ENCODE data around the gene TJP2.

TJP2 gene

GRCh38 chr9:69323861-69324260, 149.8 kb downstream of the TJP2 start:
- DNase-seq = no peak
- no peaks in the 10 kb centered on the region for H3K9me3 Mint-ChIP-seq
- peaks cover 72% of the 10 kb centered on the region for H3K27me3 Mint-ChIP-seq
- peaks cover 8% of the 10 kb centered on the region for H3K4me1 Mint-ChIP-seq (ENCODE audit: low read depth)
- no peak overlapping the region for H3K4me3 Mint-ChIP-seq
- H3K36me3 Mint-ChIP-seq (ENCODE audit: low read depth) = no peaks in the 10 kb centered on the region
- H3K27ac Mint-ChIP-seq = no peak overlapping the region

Data from activated T-cell treated with anti-CD3 and anti-CD28 coated beads, Interleukin-2, amount 50 U/mL, for 24 hours (primary cell).